SU-DHL-6 (cell line): Measurements from ENCODE around the gene FKBP8.

Experiments used
- H2AFZ ChIP-seq: fragments of 200-600 bp; sonication (generic); 2 replicates; pipeline ENCODE4 v1.6.1; 2014; ENCODE audit warnings: low read depth, mild to moderate bottlenecking, moderate library complexity, mixed read lengths, antibody characterized with exemption, low read length; ENCODE audit not compliant: severe bottlenecking
- H3F3A ChIP-seq: fragments of 200-600 bp; shearing (Covaris generic); 2 replicates; pipeline ENCODE4 v1.6.0; 2016; ENCODE audit warnings: antibody characterized with exemption, mild to moderate bottlenecking; ENCODE audit not compliant: insufficient read depth
- H3K27ac ChIP-seq: fragments of 200-600 bp; sonication (generic); 2 replicates; pipeline ENCODE4 v1.5.1; 2016; ENCODE audit warnings: low read depth, mild to moderate bottlenecking, low read length, moderate library complexity, mixed read lengths
- H3K27me3 ChIP-seq: fragments of 200-600 bp; sonication (generic), shearing (Covaris generic); 2 replicates; pipeline ENCODE4 v1.6.0; 2014; ENCODE audit warnings: mild to moderate bottlenecking, low read length
- H3K36me3 ChIP-seq: fragments of 200-600 bp; sonication (generic); 2 replicates; pipeline ENCODE4 v1.6.1; 2014; ENCODE audit warnings: mild to moderate bottlenecking, low read length, mixed read lengths
- H3K4me2 ChIP-seq: fragments of 300-600, 200-600 bp; shearing (Covaris generic), sonication (generic); 2 replicates; pipeline ENCODE4 v1.6.0; 2014; ENCODE audit warnings: low read length, low read depth, mild to moderate bottlenecking; ENCODE audit not compliant: poor library complexity, severe bottlenecking
- H3K4me3 ChIP-seq: fragments of 200-600 bp; sonication (generic); 2 replicates; pipeline ENCODE4 v1.5.1; 2014; ENCODE audit warnings: antibody characterized with exemption, low read length, mild to moderate bottlenecking, mixed read lengths; ENCODE audit not compliant: insufficient read depth, poor library complexity, severe bottlenecking
- H3K79me2 ChIP-seq: fragments of 200-600 bp; sonication (generic); 2 replicates; pipeline ENCODE4 v1.6.1; 2014; ENCODE audit warnings: mild to moderate bottlenecking, low read length, moderate library complexity; ENCODE audit not compliant: insufficient read depth
- H3K9ac ChIP-seq: fragments of 200-600 bp; sonication (generic); 2 replicates; pipeline ENCODE4 v1.7.0; 2014; ENCODE audit warnings: mild to moderate bottlenecking, low read length
- H3K9me2 ChIP-seq: fragments of 200-600 bp; sonication (generic); replicated peaks from 2 replicates; pipeline ENCODE4 v1.6.1; 2014; ENCODE audit warnings: low read length; ENCODE audit not compliant: insufficient read depth
- H3K9me3 ChIP-seq: fragments of 200-600 bp; sonication (generic); 2 replicates; pipeline ENCODE4 v1.6.1; 2014; ENCODE audit warnings: low read length, mixed read lengths; ENCODE audit not compliant: insufficient read depth
- H4K20me1 ChIP-seq: fragments of 200-600 bp; sonication (generic); 2 replicates; pipeline ENCODE4 v1.6.1; 2014; ENCODE audit warnings: low read depth, mild to moderate bottlenecking, antibody characterized with exemption, low read length, moderate library complexity, mixed read lengths
- EZH2phosphoT487 ChIP-seq: fragments of 200-600 bp; sonication (generic), shearing (Covaris generic); conservative IDR thresholded peaks from 2 replicates; pipeline ENCODE4 v1.6.1; 2018; ENCODE audit warnings: mild to moderate bottlenecking, antibody characterized with exemption, low read length, moderate library complexity, mixed read lengths
- TF ChIP-seq, protein P1 (sequence below): fragments of 200-600 bp; sonication (generic); IDR thresholded peaks from one replicate; pipeline ENCODE4 v1.5.1; 2017; ENCODE audit warnings: antibody characterized with exemption, mild to moderate bottlenecking, low read length, moderate library complexity; ENCODE audit not compliant: insufficient read depth, poor library complexity, severe bottlenecking

Gene FKBP8

DNA sequence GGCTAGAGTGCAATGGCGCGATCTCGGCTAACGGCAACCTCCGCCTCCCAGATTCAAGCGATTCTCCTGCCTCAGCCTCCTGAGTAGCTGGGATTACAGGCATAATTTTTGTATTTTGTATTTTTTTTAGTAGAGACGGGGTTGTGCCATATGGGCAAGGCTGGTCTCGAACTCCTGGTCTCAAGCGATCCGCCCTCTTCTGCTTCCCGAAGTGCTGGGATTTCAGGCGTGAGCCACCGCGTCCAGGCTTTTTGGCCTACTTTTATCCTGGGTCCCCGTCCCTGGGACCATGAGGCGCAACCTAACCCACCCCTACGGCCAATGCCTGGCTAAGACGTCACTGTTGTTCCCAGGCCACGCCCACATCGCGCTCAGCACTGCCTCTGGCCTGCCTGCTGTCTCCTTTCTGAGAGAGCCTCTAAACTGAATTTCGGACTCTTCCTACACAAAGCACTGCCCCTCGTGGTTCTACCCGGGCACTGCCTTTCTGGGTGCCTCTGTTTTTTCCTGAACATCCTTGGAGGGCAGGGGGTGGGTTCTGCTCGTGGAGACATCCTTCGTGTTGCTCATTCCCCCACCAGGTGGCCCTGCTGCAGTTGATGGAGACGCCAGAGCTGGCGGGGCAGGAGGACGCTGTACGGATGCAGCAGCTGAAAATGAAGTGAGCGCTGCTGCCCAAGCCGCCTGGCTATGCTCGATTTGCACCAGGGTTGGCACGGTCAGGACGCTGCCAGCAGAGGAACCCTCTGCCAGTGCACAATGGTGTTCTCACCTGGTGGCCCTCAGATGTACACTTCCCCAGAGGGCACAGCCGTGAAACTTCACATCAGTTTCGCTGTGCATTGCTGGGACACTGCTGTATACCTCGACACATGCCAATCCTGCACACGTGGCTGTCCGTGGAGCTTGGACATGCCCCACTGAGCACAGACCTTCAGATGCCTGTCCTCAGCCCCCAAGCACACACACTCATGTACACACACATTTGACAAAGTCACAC is 47.2 kb upstream of the FKBP8 start:
- Histone ChIP-seq H3K9me3 (no peaks in the 10 kb centered on the region), H3F3A (peaks cover 11% of the 10 kb centered on the region), H3K36me3 (no peaks in the 10 kb centered on the region), H3K79me2 (no peaks in the 10 kb centered on the region), H2AFZ (peak overlapping the region; percentile 83), H3K27me3 (no peaks in the 10 kb centered on the region), H3K27ac (peak overlapping the region; percentile 80), H3K9ac (peak overlapping the region; percentile 69), H3K4me2 (peak overlapping the region; percentile 76), H3K9me2 (no peaks in the 10 kb centered on the region), H4K20me1 (no peaks in the 10 kb centered on the region), H3K4me3 (peak overlapping the region; percentile 67)
- no peak for TF ChIP-seq EZH2phosphoT487
- TF ChIP-seq, protein P1, sequence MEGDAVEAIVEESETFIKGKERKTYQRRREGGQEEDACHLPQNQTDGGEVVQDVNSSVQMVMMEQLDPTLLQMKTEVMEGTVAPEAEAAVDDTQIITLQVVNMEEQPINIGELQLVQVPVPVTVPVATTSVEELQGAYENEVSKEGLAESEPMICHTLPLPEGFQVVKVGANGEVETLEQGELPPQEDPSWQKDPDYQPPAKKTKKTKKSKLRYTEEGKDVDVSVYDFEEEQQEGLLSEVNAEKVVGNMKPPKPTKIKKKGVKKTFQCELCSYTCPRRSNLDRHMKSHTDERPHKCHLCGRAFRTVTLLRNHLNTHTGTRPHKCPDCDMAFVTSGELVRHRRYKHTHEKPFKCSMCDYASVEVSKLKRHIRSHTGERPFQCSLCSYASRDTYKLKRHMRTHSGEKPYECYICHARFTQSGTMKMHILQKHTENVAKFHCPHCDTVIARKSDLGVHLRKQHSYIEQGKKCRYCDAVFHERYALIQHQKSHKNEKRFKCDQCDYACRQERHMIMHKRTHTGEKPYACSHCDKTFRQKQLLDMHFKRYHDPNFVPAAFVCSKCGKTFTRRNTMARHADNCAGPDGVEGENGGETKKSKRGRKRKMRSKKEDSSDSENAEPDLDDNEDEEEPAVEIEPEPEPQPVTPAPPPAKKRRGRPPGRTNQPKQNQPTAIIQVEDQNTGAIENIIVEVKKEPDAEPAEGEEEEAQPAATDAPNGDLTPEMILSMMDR = peak; percentile 34

DNA sequence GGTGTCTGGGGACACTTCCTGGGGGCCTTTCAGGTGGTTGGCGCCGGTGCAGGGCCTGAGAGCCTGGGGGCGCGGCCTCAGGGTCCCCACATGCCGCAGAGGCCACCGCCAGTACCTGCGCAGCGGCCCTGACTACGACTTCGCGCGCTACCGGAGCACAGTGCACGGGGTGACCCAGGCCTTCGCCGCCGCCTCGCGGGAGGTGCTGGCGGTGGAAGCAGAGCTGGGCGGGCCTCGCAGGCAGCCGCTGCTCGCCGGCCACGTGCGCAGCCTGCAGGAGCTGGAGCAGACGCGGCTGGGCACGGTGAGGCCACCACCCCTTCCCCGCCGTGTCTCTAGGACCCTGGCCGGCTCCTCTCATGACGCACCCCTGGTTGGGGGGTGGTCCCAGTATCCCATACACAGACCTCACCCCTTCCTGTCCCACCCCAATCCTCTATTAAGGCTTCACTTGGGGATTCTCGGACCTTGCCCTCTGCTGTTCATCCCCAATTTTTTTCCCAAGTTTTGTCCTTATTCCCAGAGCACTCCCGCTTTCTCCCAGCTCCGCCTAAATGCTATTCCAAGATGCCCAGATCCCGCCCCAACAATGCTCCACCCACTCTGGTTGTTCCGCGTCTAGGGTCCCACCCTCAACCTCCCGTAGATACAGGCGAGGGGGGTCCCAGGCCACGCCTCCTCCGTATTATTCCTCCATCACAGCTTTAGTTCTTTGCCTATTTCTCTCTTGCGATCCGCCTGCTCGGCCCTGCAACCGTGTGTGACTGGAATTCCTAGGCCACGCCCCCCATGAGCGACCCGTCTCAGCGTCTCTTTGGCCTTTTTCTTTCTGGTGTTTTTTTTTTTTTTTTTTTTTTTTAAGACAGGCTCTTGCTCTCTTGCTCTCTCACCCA is 46.3 kb upstream of the FKBP8 start:
- peak overlapping the region; percentile 67 for H3K4me3 ChIP-seq
- H3K27ac ChIP-seq = peak overlapping the region; percentile 80
- peak overlapping the region; percentile 69 for H3K9ac ChIP-seq
- peak overlapping the region; percentile 83 for H2AFZ ChIP-seq
- H3K79me2 ChIP-seq = no peaks in the 10 kb centered on the region
- H4K20me1 ChIP-seq = no peaks in the 10 kb centered on the region
- H3K4me2 ChIP-seq = peak overlapping the region; percentile 76
- H3K9me3 ChIP-seq = no peaks in the 10 kb centered on the region
- no peaks in the 10 kb centered on the region for H3K36me3 ChIP-seq
- peaks cover 11% of the 10 kb centered on the region for H3F3A ChIP-seq
- no peak for TF ChIP-seq EZH2phosphoT487
- TF ChIP-seq, protein P1 = no peak
- no peaks in the 10 kb centered on the region for H3K27me3 ChIP-seq
- no peaks in the 10 kb centered on the region for H3K9me2 ChIP-seq

DNA sequence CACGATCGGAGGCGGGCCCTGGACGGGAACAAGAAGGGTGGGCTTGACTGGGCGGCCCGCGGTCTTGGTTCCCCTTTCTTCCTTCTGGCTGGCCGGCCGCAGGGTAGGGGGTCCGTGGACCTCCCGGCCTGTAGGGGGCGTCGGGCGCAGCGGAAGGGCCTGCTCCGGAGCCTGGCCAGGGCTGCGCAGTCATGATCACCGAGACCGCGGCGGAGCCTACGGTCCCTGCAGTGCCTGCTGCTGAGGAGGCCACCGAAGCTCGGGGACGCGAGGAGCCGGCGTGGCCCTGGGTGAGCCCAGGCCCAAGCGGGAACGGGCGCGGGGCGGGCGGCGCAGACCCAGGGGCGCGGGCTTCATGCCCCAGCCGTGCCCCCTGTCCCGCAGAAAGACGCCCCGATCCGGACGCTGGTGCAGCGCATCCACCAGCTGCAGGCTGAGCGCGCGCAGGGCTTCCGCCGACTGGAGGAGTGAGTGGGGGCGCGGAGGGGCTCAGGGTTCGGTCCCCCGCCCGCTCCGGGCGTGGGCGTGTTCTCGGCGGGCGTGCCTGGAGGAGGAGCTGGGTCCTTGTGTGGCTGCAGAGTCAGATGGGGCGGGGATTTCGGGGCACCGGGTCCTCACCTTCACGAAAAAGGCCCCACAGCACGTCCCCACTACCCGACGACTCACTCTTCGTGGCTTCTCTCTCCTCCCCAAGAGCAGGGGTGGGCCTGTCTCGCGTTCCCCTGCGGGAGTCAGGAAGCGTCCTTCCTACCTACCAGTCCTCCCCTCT is 45.4 kb upstream of the FKBP8 start, which contains the start of gene REX1BD:
REX1BD (plus strand) TSS at position 188 of the 769 bp plus-strand sequence; CDS start at position 192, 4 bp downstream.
- TF ChIP-seq, protein P1 = peak; percentile 82
- TF ChIP-seq EZH2phosphoT487 = no peak
- H3K27me3 ChIP-seq = no peaks in the 10 kb centered on the region
- peak within 1 kb of the TSS; percentile 80 for H3K27ac ChIP-seq
- H3F3A ChIP-seq = peaks cover 11% of the 10 kb centered on the region
- H3K4me2 ChIP-seq = peak within 1 kb of the TSS; percentile 76
- peak within 1 kb of the TSS; percentile 67 for H3K4me3 ChIP-seq
- H3K9ac ChIP-seq = peak within 1 kb of the TSS; percentile 69
- H3K9me3 ChIP-seq = no peaks in the 10 kb centered on the region
- H4K20me1 ChIP-seq = no peaks in the 10 kb centered on the region
- no peaks in the 10 kb centered on the region for H3K9me2 ChIP-seq
- H3K79me2 ChIP-seq = no peaks in the 10 kb centered on the region
- no peaks in the 10 kb centered on the region for H3K36me3 ChIP-seq
- H2AFZ ChIP-seq = peak within 1 kb of the TSS; percentile 83
